ENCODE data around the gene MXRA8. TPM values are rescaled to one million over a fixed set of nuclear protein-coding genes. Genes with fewer than 3 reads are reported as not detected.

Gene MXRA8
- total RNA-seq, 3 donors from 2014 or later, result 6.8 to 62.1 (median 20.8) TPM

- H3K9me3 ChIP-seq, result no peaks in the 10 kb centered on the region
- TF ChIP-seq CTCF (IDR thresholded peaks at IDR 0.05), result no peak
- intact Hi-C loops (cut with DNase I, micrococcal nuclease), result no loop called here
- peaks cover 39% of the 10 kb centered on the region for H3K4me1 ChIP-seq (ENCODE audit: low read depth)
- H3K36me3 ChIP-seq (ENCODE audit: low read depth), result no peaks in the 10 kb centered on the region
- peak overlapping the region; percentile 45 for H3K4me3 ChIP-seq
- no peak for ATAC-seq
- DNase-seq, result peak in 2 of 3 donors; percentile 61 to 75
These were observed 51.0 kb downstream of the MXRA8 start for GRCh38 chr1:1307261-1307922.

GRCh38 chr1:1306661-1307260, 51.6 kb downstream of the MXRA8 start:
- ATAC-seq, result no peak
- H3K36me3 ChIP-seq (ENCODE audit: low read depth), result no peaks in the 10 kb centered on the region
- H3K4me3 ChIP-seq, result peak overlapping the region; percentile 45
- H3K4me1 ChIP-seq (ENCODE audit: low read depth), result peaks cover 39% of the 10 kb centered on the region
- DNase-seq, result no peak
- intact Hi-C loops (cut with DNase I, micrococcal nuclease), result no loop called here
- TF ChIP-seq CTCF (IDR thresholded peaks at IDR 0.05), result no peak
- H3K9me3 ChIP-seq, result no peaks in the 10 kb centered on the region

GRCh38 chr1:1306070-1306660, 52.2 kb downstream of the MXRA8 start:
- DNase-seq, result no peak
- Histone ChIP-seq H3K4me1 (ENCODE audit: low read depth) (peaks cover 39% of the 10 kb centered on the region), H3K4me3 (no peak overlapping the region), H3K9me3 (no peaks in the 10 kb centered on the region), H3K36me3 (ENCODE audit: low read depth) (no peaks in the 10 kb centered on the region)
- no peak for ATAC-seq
- TF ChIP-seq CTCF (IDR thresholded peaks at IDR 0.05), result no peak
- intact Hi-C loops (cut with DNase I, micrococcal nuclease), result no loop called here

DNA sequence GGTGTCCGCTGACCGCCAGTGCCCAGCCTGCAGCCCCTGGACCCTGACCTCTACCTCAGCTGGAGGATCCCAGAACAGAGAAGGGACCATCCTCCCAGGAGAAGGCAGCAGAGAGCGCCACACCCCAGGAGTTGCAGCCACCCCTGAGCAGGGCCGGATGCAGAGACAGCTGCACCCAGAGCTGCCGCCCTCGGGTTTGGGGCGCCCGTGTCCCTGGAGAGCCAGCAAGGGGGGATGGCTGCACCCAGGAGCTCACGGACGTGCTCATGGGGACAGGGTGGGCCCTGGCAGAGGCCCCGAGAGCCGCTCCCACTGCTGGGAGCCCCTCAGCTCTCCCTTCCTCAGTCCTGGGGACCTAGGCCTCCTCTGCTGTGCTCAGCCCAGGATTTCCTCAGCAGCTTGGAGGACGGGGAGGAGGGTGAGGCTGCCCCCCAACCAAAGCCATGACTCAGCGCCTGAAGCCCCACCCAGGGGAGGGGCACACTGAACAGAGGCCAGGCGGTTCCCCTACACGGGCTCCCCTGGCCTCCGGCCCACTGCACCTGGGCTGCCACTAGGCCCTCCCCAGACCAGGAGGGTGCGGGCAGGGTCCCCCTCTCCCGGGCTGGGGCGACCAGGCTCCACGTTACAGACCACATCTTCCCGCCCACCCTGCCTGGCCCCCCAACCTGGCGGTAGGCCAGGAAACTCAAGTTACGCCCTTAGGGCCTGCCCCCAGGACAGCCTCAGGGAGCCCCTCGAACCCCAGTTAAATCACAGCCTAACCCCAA, 52.9 kb downstream of the MXRA8 start:
- H3K4me1 ChIP-seq (ENCODE audit: low read depth), result peaks cover 39% of the 10 kb centered on the region
- TF ChIP-seq CTCF (IDR thresholded peaks at IDR 0.05), result no peak
- intact Hi-C loops (cut with DNase I, micrococcal nuclease), result no loop called here

DNA sequence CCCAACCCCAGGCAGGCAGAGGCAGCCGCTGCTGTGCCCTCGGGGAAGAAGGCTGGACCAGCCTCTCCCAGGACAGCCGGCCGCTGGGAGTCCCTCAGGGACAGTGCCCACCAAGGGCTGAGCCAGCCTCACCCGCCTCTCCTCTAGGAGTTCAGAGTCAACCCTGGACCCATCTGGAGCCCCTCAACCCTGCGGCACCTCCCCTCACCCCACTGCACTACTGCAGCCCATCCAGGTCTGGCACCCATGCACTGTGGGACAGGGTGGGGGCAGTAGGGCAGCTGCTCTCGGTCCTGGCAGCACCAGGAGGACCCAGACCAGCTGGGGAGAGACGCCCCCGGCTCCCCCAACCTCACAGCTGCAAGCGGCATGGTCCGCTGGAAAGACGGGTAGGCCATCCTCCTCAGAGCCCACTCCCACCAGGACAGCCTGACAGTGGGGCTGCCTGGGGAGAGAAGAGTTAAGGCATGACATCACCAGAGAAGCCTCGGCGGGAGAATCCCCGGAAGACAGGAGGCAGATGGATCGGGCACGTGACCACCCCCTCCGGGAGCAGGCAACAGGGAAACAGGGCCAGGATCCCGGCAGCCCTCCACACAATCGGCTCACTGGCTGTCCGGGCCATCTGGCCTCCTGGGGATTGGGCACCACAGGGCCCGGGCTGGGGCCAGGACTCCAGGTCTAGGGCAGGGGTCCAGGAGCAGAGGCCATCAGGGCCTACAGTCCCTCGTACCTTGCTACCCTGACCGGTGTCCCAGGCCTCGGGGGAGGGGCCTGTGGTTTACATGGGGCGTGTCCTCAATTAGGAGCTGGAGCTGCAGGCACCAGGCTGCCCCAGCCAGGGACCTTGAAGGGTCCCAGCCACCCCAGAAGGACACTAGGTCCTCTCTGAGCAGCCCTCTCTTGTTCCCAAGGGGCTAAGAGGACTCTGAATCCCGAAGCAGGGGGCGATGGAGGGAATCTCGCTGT, 53.7 kb downstream of the MXRA8 start:
- no peaks in the 10 kb centered on the region for H3K9me3 ChIP-seq
- no peak for TF ChIP-seq CTCF (IDR thresholded peaks at IDR 0.05)
- peaks cover 35% of the 10 kb centered on the region for H3K4me1 ChIP-seq (ENCODE audit: low read depth)
- intact Hi-C loops (cut with DNase I, micrococcal nuclease), result no loop called here
- ATAC-seq, result peak; percentile 6
- no peak overlapping the region for H3K4me3 ChIP-seq
- H3K36me3 ChIP-seq (ENCODE audit: low read depth), result no peaks in the 10 kb centered on the region
- peak; percentile 78 to 86 (median 78) for DNase-seq

More for the DNA sequence above, 52.9 kb downstream of the MXRA8 start:
- no peaks in the 10 kb centered on the region for H3K36me3 ChIP-seq (ENCODE audit: low read depth)
- DNase-seq (peak; percentile 85 to 88 (median 87)), ATAC-seq (peak; percentile 40)
- H3K4me3 ChIP-seq, result no peak overlapping the region
- H3K9me3 ChIP-seq, result no peaks in the 10 kb centered on the region

Measured in mucosa of descending colon (tissue), 3 donors.